PC-9 (cell line): Measurements from ENCODE around the gene LIPE. TPM values are rescaled to one million over a fixed set of nuclear protein-coding genes. Genes with fewer than 3 reads are reported as not detected.

ENCODE experiments used
- BruUV-seq: library from RNA; stranded (reverse); fragments of 400-500 nt; replicated peaks from 2 replicates; lab custom pipeline; 2021; lab: Mats Ljungman, UMichigan
- CTCF ChIA-PET: fragments of 300-600 bp; sonication (Branson Sonifier 250); formaldehyde crosslinking; loops from one replicate; lab custom pipeline; 2022; ENCODE audit warnings: antibody characterized with exemption; lab: Charles Lee
- POLR2A ChIA-PET: fragments of 300-600 bp; sonication (Branson Sonifier 250); formaldehyde crosslinking; loops from one replicate; lab custom pipeline; 2022; ENCODE audit warnings: antibody characterized with exemption; ENCODE audit not compliant: unreplicated experiment; lab: Charles Lee
- DNase-seq, 2 experiments: peaks; one replicate each; pipeline versions ENCODE4 v3.0.0 to v3.0.0-alpha.2; 2015 to 2022; ENCODE audit warnings: mixed read lengths in 1 of 2
- H2AFZ ChIP-seq: fragments of 200-600 bp; sonication (generic); 2 replicates; pipeline ENCODE4 v1.8.1; 2017; ENCODE audit warnings: antibody characterized with exemption
- H3F3A ChIP-seq: fragments of 200-600 bp; sonication (generic); 2 replicates; pipeline ENCODE4 v1.8.1; 2017; ENCODE audit warnings: antibody characterized with exemption, mild to moderate bottlenecking, low read depth; ENCODE audit not compliant: insufficient read depth
- H3K27ac ChIP-seq: fragments of 200-600 bp; sonication (generic); 2 replicates; pipeline ENCODE4 v1.6.1; 2016; ENCODE audit warnings: mixed run types
- H3K27me3 ChIP-seq: fragments of 200-600 bp; sonication (generic); 2 replicates; pipeline ENCODE4 v1.6.1; 2016; ENCODE audit warnings: low read depth, mixed run types; ENCODE audit not compliant: insufficient read depth
- H3K36me3 ChIP-seq: fragments of 200-600 bp; sonication (generic); 2 replicates; pipeline ENCODE4 v1.6.1; 2016; ENCODE audit warnings: low read depth, mixed run types
- H3K4me1 ChIP-seq: fragments of 200-600 bp; sonication (generic); replicated peaks from 2 replicates; pipeline ENCODE4 v1.6.1; 2016; ENCODE audit warnings: mixed run types; ENCODE audit not compliant: insufficient read depth
- H3K4me2 ChIP-seq: fragments of 200-600 bp; sonication (generic); 2 replicates; pipeline ENCODE4 v1.6.1; 2017; ENCODE audit warnings: mixed run types
- H3K4me3 ChIP-seq: fragments of 200-600 bp; sonication (generic); 2 replicates; pipeline ENCODE4 v1.6.1; 2016; ENCODE audit warnings: mixed run types
- H3K79me2 ChIP-seq: fragments of 200-600 bp; sonication (generic); 2 replicates; pipeline ENCODE4 v1.6.1; 2017; ENCODE audit warnings: low read depth, mixed run types
- H3K9me2 ChIP-seq: fragments of 200-600 bp; sonication (generic); 2 replicates; pipeline ENCODE4 v1.8.1; 2017; ENCODE audit warnings: mild to moderate bottlenecking; ENCODE audit not compliant: insufficient read depth
- H3K9me3 ChIP-seq: fragments of 200-600 bp; sonication (generic); 2 replicates; pipeline ENCODE4 v1.8.1; 2016; ENCODE audit warnings: low read depth; ENCODE audit not compliant: insufficient read depth
- H4K20me1 ChIP-seq: fragments of 200-600 bp; sonication (generic); 2 replicates; pipeline ENCODE4 v1.8.1; 2017; ENCODE audit not compliant: insufficient read depth
- EZH2 ChIP-seq: fragments of 200-600 bp; sonication (generic); IDR thresholded peaks from 2 replicates; pipeline ENCODE4 v1.8.0; 2017; ENCODE audit warnings: antibody characterized with exemption, low read depth
- intact Hi-C: fragments of 100-400 bp; cut with micrococcal nuclease; formaldehyde crosslinking; loops from one replicate; pipeline ENCODE4 v1.10.0; 2022; ENCODE audit not compliant: unreplicated experiment
- total RNA-seq: library from RNA; stranded (reverse); gene quantifications from 2 replicates; pipeline ENCODE4 v1.2.3, GENCODE V29; 2021
- TF ChIP-seq, protein P1 (sequence below): fragments of 200-600 bp; sonication (generic); conservative IDR thresholded peaks from 2 replicates; pipeline ENCODE4 v1.6.1; 2017; ENCODE audit warnings: mixed run types, antibody characterized with exemption, mild to moderate bottlenecking, moderate library complexity

The LIPE gene
- total RNA-seq, 1 experiment from 2014 or later = 12.7 TPM

DNA sequence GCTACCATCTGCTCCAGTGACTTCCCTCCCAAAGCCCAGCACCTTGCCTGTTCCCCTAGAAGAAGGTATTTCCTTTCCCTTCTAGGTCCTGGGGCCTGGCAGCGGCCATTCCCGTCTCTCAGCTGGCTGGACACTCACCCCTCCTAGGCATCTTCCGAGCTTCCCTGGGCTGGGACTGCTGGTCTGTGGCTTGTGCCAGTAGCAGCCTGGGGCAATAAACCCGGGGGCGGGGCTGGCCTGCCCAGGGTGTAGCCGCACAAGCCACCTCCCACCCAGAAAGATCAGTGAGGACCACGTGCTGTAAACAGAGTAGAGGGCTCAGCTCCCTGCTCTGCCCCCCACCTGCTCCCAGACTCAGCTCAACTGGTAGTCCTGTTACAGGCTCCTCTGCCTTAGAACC lies 15.0 kb downstream of the LIPE start:
- peak; percentile 53 to 79 for DNase-seq

DNA sequence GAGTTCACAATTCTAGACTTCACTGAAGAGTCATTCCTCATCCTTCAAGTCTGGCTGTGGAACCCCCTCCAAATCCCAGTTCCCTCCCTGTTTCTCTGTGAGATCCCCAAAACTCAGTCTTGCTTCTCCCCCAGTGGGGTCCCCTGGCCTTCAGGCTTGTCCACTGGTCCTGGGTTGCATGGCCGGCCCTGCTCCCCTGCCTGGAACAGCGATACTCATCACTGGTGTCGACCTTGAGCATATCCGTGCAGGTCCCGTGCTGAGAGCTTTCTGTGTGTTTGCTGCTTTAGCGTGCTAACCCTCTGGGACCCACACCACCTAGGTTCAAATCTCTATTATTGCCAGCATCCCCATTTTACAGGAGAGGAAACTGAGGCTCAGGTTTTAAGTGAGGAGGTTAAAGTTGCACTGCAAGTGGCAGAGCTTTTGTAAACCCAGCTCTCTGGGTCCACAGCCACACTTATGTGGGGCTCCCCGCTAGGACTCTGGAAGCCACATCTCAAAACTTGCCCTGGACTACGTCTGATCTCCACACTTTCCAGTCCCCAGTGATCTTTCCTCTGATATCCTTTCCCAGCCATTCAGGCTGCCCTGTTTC lies 15.5 kb downstream of the LIPE start:
- Histone ChIP-seq H3K36me3 (no peaks in the 10 kb centered on the region), H4K20me1 (no peaks in the 10 kb centered on the region), H3K4me3 (no peak overlapping the region), H2AFZ (no peak overlapping the region), H3K4me1 (peaks cover 33% of the 10 kb centered on the region), H3K9me2 (no peaks in the 10 kb centered on the region), H3K27ac (no peak overlapping the region), H3K79me2 (no peaks in the 10 kb centered on the region), H3K4me2 (0 out of 2 replicates have a peak overlapping the region, but pooled peaks have one; percentile 26), H3F3A (peaks cover 4% of the 10 kb centered on the region; the same call in 1 of the 2 replicates), H3K9me3 (no peaks in the 10 kb centered on the region), H3K27me3 (no peaks in the 10 kb centered on the region)
- no TSS peak for BruUV-seq
- DNase-seq = no peak
- POLR2A ChIA-PET = interaction anchor here (0.5 kb wide), 3 partner anchors 8 to 408 kb away, joined by 3 to 6 read pairs (median 4); no protein-coding TSS in a partner anchor
- CTCF ChIA-PET = interaction anchor here (0.5 kb wide), 1 partner anchor 201 kb away, joined by 8 read pairs; no protein-coding TSS in a partner anchor
- intact Hi-C loops = no loop called here
- TF ChIP-seq, protein P1, sequence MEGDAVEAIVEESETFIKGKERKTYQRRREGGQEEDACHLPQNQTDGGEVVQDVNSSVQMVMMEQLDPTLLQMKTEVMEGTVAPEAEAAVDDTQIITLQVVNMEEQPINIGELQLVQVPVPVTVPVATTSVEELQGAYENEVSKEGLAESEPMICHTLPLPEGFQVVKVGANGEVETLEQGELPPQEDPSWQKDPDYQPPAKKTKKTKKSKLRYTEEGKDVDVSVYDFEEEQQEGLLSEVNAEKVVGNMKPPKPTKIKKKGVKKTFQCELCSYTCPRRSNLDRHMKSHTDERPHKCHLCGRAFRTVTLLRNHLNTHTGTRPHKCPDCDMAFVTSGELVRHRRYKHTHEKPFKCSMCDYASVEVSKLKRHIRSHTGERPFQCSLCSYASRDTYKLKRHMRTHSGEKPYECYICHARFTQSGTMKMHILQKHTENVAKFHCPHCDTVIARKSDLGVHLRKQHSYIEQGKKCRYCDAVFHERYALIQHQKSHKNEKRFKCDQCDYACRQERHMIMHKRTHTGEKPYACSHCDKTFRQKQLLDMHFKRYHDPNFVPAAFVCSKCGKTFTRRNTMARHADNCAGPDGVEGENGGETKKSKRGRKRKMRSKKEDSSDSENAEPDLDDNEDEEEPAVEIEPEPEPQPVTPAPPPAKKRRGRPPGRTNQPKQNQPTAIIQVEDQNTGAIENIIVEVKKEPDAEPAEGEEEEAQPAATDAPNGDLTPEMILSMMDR = no peak
- no peak for TF ChIP-seq EZH2

More for the DNA sequence above, 15.0 kb downstream of the LIPE start:
- H3K79me2 ChIP-seq = no peaks in the 10 kb centered on the region
- H3K4me2 ChIP-seq = 0 out of 2 replicates have a peak overlapping the region, but pooled peaks have one; percentile 26
- no peaks in the 10 kb centered on the region for H4K20me1 ChIP-seq
- no peaks in the 10 kb centered on the region for H3K9me2 ChIP-seq
- H2AFZ ChIP-seq = no peak overlapping the region
- TF ChIP-seq, protein P1 = no peak
- TF ChIP-seq EZH2 = no peak
- intact Hi-C loops = no loop called here
- H3F3A ChIP-seq = peaks cover 4% of the 10 kb centered on the region; the same call in 1 of the 2 replicates
- H3K9me3 ChIP-seq = no peaks in the 10 kb centered on the region
- no peak overlapping the region for H3K27ac ChIP-seq
- H3K4me3 ChIP-seq = no peak overlapping the region
- no peaks in the 10 kb centered on the region for H3K36me3 ChIP-seq
- ChIA-PET POLR2A (interaction anchor here (0.5 kb wide), 3 partner anchors 9 to 407 kb away, joined by 3 to 6 read pairs (median 4); no protein-coding TSS in a partner anchor), CTCF (no interaction called here)
- no peaks in the 10 kb centered on the region for H3K27me3 ChIP-seq
- no TSS peak for BruUV-seq
- H3K4me1 ChIP-seq = peaks cover 33% of the 10 kb centered on the region

DNA sequence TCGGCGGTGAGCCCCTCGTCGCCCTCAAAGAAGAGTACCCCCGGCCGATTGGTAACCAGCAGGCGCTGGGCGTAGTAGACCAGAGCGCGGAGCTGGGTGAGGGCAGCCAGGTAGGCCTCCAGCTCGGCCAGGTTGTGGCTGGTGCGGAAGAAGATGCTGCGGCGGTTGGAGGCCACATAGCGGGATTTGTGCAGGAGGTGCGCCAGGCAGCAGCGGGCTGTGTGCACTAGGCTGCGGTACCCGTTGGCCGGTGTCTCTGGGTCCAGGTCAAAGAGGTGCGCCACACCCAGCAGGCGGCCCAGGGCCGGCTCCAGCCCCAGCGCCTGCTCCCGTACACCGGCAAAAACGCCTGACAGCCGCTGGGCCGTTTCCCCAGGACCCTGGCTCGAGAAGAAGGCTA lies 16.8 kb downstream of the LIPE start:
- no peak for DNase-seq
- H4K20me1 ChIP-seq = no peaks in the 10 kb centered on the region
- H3K4me3 ChIP-seq = no peak overlapping the region
- H3K4me2 ChIP-seq = no peak overlapping the region
- no peaks in the 10 kb centered on the region for H3K36me3 ChIP-seq
- peaks cover 4% of the 10 kb centered on the region; the same call in 1 of the 2 replicates for H3F3A ChIP-seq
- H3K79me2 ChIP-seq = no peaks in the 10 kb centered on the region
- peaks cover 33% of the 10 kb centered on the region for H3K4me1 ChIP-seq
- intact Hi-C loops = no loop called here
- no peak for TF ChIP-seq EZH2
- TF ChIP-seq, protein P1 = no peak
- no TSS peak for BruUV-seq
- POLR2A ChIA-PET = no interaction called here
- H3K9me3 ChIP-seq = no peaks in the 10 kb centered on the region
- no peak overlapping the region for H2AFZ ChIP-seq
- no peaks in the 10 kb centered on the region for H3K9me2 ChIP-seq
- H3K27me3 ChIP-seq = no peaks in the 10 kb centered on the region
- no peak overlapping the region for H3K27ac ChIP-seq
- CTCF ChIA-PET = no interaction called here
